ENCODE data around the gene KHNYN.

GRCh38 chr14:24388474-24389179 lies 41.1 kb upstream of the KHNYN start:
- TF ChIP-seq EZH2 (IDR thresholded peaks at IDR 0.05; ENCODE audit: insufficient read depth, poor library complexity, severe bottlenecking) (no peak), EZH2phosphoT487 (IDR thresholded peaks at IDR 0.05; ENCODE audit: insufficient read depth, low read depth) (no peak)

All from GM23248 (cell line).